Stomach (tissue), 4 donors: ENCODE results near the gene ZCCHC7.

Experiments used
- CTCF ChIP-seq, 7 experiments: fragments of 450-650 bp in 4 of 7; fragments of 200-600 bp in 3 of 7; sonication (generic) in 3 of 7; IDR thresholded peaks; one replicate each; pipeline ENCODE4 v1.5.1; 2016 to 2019; ENCODE audit warnings: antibody characterized with exemption in 7 of 7, control low read depth in 2 of 7, mild to moderate bottlenecking in 1 of 7
- POLR2A ChIP-seq, 4 donors: fragments of 450-650 bp; IDR thresholded peaks; one replicate each; pipeline ENCODE4 v1.6.1; 2016; ENCODE audit warnings: antibody characterized with exemption in 4 of 4, control low read depth in 2 of 4, mild to moderate bottlenecking in 1 of 4, moderate library complexity in 1 of 4

- no peak for TF ChIP-seq POLR2A (IDR thresholded peaks at IDR 0.05)
- no peak for TF ChIP-seq CTCF (IDR thresholded peaks at IDR 0.05)
Observed at GRCh38 chr9:37342895-37343294, 222.5 kb downstream of the ZCCHC7 start.
